GM19372 (cell line): ENCODE results near the gene GNPTG.

Experiments used
- ATAC-seq: cut with Tn5 transposase; IDR thresholded peaks from one replicate; pipeline ENCODE4 v1.9.1; 2021; ENCODE audit warnings: mild to moderate bottlenecking, low read depth, moderate library complexity; ENCODE audit not compliant: unreplicated experiment

Gene GNPTG

GRCh38 chr16:1366060-1366711 is 14.5 kb downstream of the GNPTG start:
- ATAC-seq, result no peak

GRCh38 chr16:1366712-1367299 is 15.1 kb downstream of the GNPTG start:
- no peak for ATAC-seq

GRCh38 chr16:1367486-1368174 is 15.9 kb downstream of the GNPTG start:
- no peak for ATAC-seq

GRCh38 chr16:1371054-1371978 is 19.6 kb downstream of the GNPTG start:
- ATAC-seq, result no peak

- no peak for ATAC-seq
Observed at GRCh38 chr16:1372292-1372950, 20.7 kb downstream of the GNPTG start.

GRCh38 chr16:1374418-1375297 is 22.9 kb downstream of the GNPTG start:
- no peak for ATAC-seq

- ATAC-seq, result no peak
Observed at GRCh38 chr16:1375298-1375640, 23.5 kb downstream of the GNPTG start.

GRCh38 chr16:1375741-1376410 is 24.1 kb downstream of the GNPTG start:
- no peak for ATAC-seq

GRCh38 chr16:1377406-1378010 is 25.8 kb downstream of the GNPTG start:
- no peak for ATAC-seq

GRCh38 chr16:1378087-1378803 is 26.5 kb downstream of the GNPTG start:
- no peak for ATAC-seq

GRCh38 chr16:1378804-1379303 is 27.1 kb downstream of the GNPTG start:
- no peak for ATAC-seq

- ATAC-seq, result no peak
Observed at GRCh38 chr16:1379304-1380076, 27.8 kb downstream of the GNPTG start.

GRCh38 chr16:1380195-1380594 is 28.5 kb downstream of the GNPTG start:
- ATAC-seq, result no peak

- ATAC-seq, result no peak
Observed at GRCh38 chr16:1381612-1382406, 30.1 kb downstream of the GNPTG start.

- ATAC-seq, result no peak
Observed at GRCh38 chr16:1383556-1383955, 31.8 kb downstream of the GNPTG start.

GRCh38 chr16:1385232-1385631 is 33.5 kb downstream of the GNPTG start:
- ATAC-seq, result no peak
